IPS DF 19.7 (cell line): ENCODE results near the gene CSMD2.

Experiments used
- DNase-seq: peaks from one replicate; pipeline ENCODE4 v3.0.0-alpha.2; 2013; ENCODE audit warnings: low read depth, low spot score

CSMD2 gene

GRCh38 chr1:33860671-33861070 lies 304.4 kb downstream of the CSMD2 start:
- DNase-seq, result no peak

GRCh38 chr1:33854091-33854490 lies 310.9 kb downstream of the CSMD2 start:
- DNase-seq, result no peak

GRCh38 chr1:33853431-33853830 lies 311.6 kb downstream of the CSMD2 start:
- no peak for DNase-seq

- no peak for DNase-seq
These were observed 312.3 kb downstream of the CSMD2 start for GRCh38 chr1:33852711-33853110.

DNA sequence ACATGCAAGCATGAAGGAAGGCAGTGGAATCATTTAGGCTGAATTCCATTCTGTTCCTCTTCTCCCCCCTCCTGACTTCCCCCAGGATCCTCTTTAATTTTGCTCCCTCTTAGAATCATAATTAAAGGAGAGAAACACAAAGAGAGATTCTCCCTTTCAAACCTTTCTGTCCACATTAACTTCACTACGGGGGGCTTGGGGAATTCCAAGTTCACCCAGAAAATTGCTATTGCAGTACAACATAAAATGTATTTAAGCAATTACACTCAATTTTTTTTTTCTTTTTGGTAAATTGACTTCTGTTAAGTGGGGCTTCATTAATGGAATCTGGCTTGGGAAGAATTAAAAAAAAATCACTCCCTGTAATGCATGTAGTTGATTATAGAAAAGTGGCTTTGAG lies 314.5 kb downstream of the CSMD2 start:
- DNase-seq, result no peak

DNA sequence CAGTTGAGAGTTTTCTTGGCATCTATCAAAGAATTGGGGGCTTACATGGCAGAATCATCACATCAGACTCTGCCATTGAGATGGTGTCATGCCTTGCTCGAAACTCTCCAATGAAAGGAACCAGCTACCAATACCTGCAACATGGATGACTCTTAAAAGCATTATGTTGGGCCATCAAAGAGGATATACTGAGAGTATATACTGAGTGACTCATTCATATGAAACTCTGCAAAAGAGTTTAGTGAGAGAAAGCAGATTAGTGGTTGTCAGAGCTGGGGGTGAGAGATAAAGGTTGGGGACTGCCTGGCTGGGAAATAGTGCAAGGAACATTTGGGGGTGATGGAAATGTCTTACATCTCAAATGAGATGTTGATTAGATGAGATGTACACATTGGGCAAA lies 315.8 kb downstream of the CSMD2 start:
- no peak for DNase-seq

DNA sequence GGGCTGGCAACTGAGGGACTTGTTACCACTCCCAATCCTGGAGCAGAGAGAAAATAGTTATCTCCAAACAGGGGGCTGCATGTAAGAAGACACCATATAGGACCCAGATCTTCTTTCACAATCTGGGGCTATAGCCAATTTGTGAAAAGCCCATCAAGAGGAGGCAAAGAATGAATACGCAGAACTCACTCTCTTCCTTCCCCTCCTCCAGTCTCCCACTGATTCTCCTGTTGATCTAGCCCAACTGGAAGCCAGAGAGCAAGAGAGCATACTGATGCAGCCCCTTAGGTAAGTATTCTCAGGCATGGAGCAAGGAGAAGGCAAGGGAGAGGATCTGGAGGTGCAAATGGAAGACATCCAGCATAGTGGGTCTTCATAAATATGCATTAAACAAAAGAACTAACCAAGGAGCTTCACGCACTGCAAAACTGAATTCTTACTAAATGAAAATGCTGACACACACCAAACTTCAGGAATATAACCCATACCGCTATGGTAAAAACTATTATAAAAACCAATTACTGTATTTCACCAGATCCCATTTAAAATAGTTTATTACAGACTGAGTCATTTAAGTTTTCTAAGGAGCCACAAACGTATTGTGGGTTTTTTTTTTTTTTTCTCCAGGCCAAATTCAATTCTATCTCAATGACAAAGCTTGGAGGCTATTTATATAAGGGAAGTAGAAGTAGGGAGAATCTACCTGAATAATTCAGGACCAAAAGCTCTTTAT lies 316.7 kb downstream of the CSMD2 start:
- no peak for DNase-seq

GRCh38 chr1:33846861-33847260 lies 318.2 kb downstream of the CSMD2 start:
- DNase-seq, result no peak

DNA sequence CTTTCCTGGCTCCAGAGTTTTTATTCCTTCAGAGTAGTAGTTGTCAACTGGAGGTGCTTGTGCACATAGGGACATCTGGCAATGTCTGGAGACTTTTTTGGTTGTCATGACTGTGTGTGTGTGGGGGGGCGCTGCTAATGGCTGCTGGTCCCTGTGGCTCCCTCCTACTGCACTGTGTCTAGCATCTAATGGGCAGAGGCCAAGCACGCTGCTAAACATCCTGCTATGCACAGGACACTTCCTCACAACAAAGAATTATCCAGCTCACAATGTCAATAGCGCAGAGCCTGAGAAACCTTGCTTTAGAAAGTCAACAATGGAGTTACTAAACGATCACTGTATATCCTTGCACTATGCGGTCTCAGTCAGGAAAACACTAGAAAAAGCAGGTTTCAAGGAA lies 320.9 kb downstream of the CSMD2 start:
- DNase-seq, result no peak

GRCh38 chr1:33842348-33842747 lies 322.7 kb downstream of the CSMD2 start:
- DNase-seq, result no peak

- no peak for DNase-seq
These were observed 323.5 kb downstream of the CSMD2 start for GRCh38 chr1:33841494-33841893.

DNA sequence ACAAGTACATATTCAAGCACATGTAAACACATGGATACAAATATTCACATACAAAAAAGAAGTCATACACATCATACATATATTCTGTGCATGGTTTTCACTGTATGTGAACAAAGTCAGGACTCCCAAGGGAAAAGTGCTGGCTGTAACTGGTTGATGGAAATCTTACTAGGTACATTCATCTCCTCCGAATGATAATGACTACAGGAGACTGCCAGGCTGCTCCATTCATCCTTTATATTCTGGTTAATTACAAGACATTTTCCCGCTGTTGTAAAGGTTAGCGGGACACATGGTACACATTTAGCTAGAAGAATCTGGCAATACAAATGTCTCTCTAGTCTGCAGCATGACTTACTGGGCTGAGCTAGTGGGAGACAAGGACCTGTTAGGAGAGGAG lies 327.4 kb downstream of the CSMD2 start:
- DNase-seq, result no peak

DNA sequence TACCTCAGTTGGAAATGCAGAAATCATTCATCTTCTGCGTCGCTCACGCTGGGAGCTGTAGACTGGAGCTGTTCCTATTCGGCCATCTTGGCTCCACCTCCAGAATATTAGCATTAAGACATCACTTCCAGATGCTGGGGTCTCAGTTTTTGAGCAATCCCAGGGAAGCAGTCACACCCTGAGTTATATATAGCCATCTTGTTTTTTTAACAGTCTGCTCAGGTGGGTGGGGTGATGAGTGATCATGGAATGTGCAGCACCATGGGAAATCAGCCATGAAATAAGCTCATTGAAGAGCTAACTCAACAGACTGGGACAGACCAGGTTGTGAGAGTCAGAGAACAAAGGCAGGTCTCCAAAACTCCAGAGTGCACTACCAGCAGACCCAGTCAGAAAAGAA lies 328.1 kb downstream of the CSMD2 start:
- no peak for DNase-seq

DNA sequence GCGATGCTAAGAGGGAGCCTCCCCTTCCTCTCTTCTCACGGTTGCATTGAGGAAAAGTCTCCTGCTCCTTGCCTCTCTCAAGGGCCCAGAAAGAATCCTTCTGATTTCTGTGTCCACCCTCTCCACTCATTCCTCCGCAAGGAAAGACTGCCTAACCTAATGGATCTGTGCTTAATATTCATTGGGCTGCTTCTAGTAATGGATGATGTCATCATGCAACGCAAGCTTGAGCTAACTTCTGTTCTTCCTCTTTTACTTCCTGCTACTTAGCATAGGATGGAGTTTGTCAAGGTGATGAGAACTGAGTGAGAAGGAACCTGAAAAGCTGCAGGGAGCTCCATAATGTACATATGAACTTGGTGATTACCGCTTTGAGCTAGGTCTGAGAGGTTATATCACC lies 336.4 kb downstream of the CSMD2 start:
- no peak for DNase-seq

DNA sequence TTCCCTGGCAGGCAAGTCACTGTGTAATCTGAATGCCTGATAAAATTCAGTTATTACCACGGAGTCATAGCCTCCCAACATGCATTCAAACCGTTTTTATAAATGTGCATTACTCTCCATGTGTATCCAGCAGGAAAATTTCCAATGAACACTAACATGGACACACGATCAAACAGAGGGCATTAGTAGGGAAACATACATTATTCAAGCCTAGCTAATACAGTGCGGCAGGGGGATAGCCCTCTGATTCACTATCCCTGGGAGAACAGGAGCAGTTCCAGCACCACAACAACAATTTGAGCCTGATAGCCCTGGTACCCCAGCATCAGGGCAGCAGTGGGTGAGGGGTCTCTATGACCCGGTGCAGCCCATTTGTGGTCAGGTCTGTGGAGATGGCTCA lies 337.0 kb downstream of the CSMD2 start:
- no peak for DNase-seq

- DNase-seq, result no peak
These were observed 338.3 kb downstream of the CSMD2 start for GRCh38 chr1:33826711-33827110.

- no peak for DNase-seq
These were observed 338.7 kb downstream of the CSMD2 start for GRCh38 chr1:33826311-33826710.

GRCh38 chr1:33825506-33825905 lies 339.5 kb downstream of the CSMD2 start:
- no peak for DNase-seq

GRCh38 chr1:33824971-33825370 lies 340.1 kb downstream of the CSMD2 start:
- DNase-seq, result no peak

GRCh38 chr1:33824321-33824720 lies 340.7 kb downstream of the CSMD2 start:
- DNase-seq, result no peak

DNA sequence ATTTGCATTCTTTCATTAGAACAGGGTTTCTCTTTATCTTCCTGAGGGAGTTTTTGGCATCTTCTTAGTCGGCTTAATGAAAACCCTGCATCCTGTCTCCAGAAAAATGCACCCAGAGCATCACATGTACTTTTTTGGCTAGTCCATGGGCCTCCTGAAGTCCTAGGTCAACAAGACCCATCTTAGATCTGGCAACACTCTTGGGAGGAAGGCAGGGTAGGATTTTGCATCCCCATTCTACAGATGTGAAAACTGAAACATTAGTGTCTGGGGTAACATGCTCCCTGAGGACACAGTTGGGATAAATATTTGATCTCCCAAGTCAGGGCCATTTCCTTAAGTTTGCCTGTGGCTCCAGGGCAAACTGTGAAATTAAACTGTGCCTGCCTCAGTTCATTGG lies 341.2 kb downstream of the CSMD2 start:
- DNase-seq, result no peak

DNA sequence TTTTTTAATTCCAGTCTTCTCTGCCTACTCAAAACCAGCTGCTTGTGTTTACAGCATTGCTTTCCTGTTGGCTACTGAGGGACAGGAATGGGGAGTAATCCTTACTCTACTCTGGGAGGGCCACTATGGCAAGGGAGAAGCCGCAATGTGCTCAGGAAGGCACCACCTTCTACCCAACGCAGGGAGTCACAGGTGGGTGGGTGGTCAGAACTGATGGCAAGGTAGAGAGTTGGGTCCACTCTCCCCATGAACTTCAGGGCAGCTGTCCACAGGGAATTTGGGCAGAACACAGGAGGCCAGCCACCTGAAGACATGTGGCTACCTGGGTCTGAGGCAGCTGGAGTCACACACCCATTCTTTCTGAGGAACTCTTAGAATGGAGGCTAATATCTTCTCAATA lies 341.6 kb downstream of the CSMD2 start:
- no peak for DNase-seq

- DNase-seq, result no peak
These were observed 342.6 kb downstream of the CSMD2 start for GRCh38 chr1:33822396-33822795.

DNA sequence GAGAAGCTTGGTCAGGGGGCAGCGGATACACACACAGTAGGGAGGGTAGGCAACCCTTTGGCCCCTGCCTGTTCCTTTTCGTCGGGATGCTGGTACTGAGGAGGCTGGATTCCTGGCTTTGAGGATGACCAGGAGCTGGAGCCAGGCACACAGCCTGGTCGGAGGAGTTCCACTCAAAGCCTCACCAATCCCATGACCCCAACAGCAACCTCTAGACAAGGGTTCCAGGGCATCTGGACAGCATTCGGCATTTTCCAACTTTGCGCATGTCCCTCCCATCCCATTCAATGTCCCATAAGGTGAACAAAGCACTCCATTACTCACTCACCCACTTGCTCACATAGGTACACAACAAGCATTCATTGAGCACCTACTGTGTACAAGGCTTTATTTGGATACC lies 343.7 kb downstream of the CSMD2 start:
- no peak for DNase-seq
